ES-I3 (cell line): ENCODE results near the gene ULK2.

ENCODE experiments used
- H3K36me3 ChIP-seq: 2 replicates; pipeline ENCODE4 v1.6.1; 2013; ENCODE audit warnings: mild to moderate bottlenecking, low read length, control low read depth, moderate library complexity; ENCODE audit not compliant: insufficient read depth
- H3K4me1 ChIP-seq: 2 replicates; pipeline ENCODE4 v1.6.1; 2013; ENCODE audit warnings: mild to moderate bottlenecking, control low read depth, low read length; ENCODE audit not compliant: insufficient read depth
- H3K9ac ChIP-seq: 2 replicates; pipeline ENCODE4 v1.6.1; 2013; ENCODE audit warnings: low read depth, mild to moderate bottlenecking, low read length, moderate library complexity
- H3K9me3 ChIP-seq: 2 replicates; pipeline ENCODE4 v1.6.1; 2013; ENCODE audit warnings: mild to moderate bottlenecking, low read length, moderate library complexity; ENCODE audit not compliant: control insufficient read depth, insufficient read depth

The ULK2 gene

GRCh38 chr17:19800571-19800970, 67.2 kb downstream of the ULK2 start:
- Histone ChIP-seq H3K9me3 (no peaks in the 10 kb centered on the region; the same call in 1 of the 2 replicates), H3K9ac (no peak overlapping the region), H3K4me1 (no peaks in the 10 kb centered on the region), H3K36me3 (no peaks in the 10 kb centered on the region; the same call in 1 of the 2 replicates)

- Histone ChIP-seq H3K9me3 (no peaks in the 10 kb centered on the region; the same call in 1 of the 2 replicates), H3K9ac (no peak overlapping the region), H3K4me1 (no peaks in the 10 kb centered on the region), H3K36me3 (no peaks in the 10 kb centered on the region; the same call in 1 of the 2 replicates)
Measured at GRCh38 chr17:19799796-19800195, 67.9 kb downstream of the ULK2 start.

DNA sequence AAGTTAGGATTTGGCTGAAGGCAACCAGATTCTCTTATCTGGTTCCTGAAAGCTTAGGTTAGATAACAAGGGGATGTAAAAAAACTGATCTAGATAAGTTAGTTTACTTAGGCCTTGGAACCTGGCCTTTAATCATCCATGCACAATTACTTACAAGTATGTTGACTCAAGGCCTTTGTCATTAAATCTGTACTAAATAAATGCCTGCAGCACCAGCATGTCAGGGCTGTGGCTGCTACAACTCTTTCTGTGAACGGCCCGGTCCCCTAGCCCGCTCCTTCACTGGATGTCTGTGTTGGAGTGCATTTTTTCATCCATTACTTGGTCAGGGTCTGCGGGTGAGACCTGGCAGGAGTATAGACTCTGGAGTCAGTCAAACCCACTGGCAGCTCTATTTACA, 71.3 kb downstream of the ULK2 start:
- H3K36me3 ChIP-seq = no peaks in the 10 kb centered on the region; the same call in 1 of the 2 replicates
- H3K9ac ChIP-seq = no peak overlapping the region
- no peaks in the 10 kb centered on the region for H3K4me1 ChIP-seq
- H3K9me3 ChIP-seq = no peaks in the 10 kb centered on the region; the same call in 1 of the 2 replicates

DNA sequence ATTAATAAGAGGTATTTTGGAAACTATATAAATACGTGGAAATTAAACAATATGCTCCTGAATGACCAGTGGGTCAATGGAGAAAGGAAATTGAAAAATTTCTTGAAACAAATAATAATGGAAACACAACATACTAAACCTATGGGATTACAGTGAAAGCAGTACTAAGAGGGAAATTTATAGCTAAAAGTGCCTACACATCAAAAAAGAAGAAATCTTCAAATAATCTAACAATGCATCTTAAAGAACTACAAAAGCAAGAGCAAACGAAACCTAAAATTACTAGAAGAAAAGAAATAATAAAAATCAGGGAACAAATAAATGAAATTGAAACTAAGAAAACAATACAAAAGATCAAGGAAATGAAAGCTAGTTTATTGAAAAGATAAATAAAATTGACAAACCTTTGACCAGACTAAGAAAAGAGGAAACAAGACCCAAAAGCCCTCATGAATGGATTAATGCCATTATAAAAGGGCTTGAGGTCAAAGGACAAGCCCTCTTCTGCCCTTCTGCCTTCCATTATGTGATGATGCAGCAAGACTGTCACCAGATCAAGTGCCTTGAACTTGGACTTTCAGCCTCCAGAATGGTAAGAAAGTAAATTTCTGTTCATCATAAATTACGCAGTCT, 75.7 kb downstream of the ULK2 start:
- Histone ChIP-seq H3K36me3 (no peaks in the 10 kb centered on the region), H3K4me1 (no peaks in the 10 kb centered on the region), H3K9me3 (no peaks in the 10 kb centered on the region), H3K9ac (no peak overlapping the region)

GRCh38 chr17:19787733-19788357, 79.9 kb downstream of the ULK2 start:
- no peaks in the 10 kb centered on the region for H3K9me3 ChIP-seq
- no peak overlapping the region for H3K9ac ChIP-seq
- no peaks in the 10 kb centered on the region for H3K4me1 ChIP-seq
- no peaks in the 10 kb centered on the region for H3K36me3 ChIP-seq

DNA sequence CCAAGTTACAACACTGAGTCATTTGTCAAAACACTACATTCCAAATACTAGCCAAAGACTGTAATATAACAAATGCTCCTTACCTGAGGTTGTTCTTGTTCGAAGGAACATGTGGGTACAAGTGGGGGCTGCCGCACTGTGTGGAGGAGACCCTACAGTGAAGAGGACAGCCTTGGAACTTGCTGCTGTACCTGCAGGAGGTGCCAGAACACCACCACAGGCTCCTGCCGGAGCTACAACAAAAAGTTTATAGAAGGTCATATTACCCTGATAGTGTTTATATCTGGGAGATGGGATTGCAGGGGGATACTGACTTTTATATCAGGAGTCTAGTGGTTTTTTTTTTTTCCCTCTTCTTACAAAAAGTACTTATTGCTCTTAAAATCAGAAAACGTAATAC, 81.9 kb downstream of the ULK2 start:
- no peaks in the 10 kb centered on the region for H3K4me1 ChIP-seq
- H3K9ac ChIP-seq = no peak overlapping the region
- no peaks in the 10 kb centered on the region for H3K9me3 ChIP-seq
- H3K36me3 ChIP-seq = no peaks in the 10 kb centered on the region

- no peaks in the 10 kb centered on the region for H3K9me3 ChIP-seq
- H3K4me1 ChIP-seq = no peaks in the 10 kb centered on the region
- no peak overlapping the region for H3K9ac ChIP-seq
- H3K36me3 ChIP-seq = 0 out of 2 replicates have a peak, but pooled peaks cover 3% of the 10 kb centered on the region
Measured at GRCh38 chr17:19781488-19782458, 86.0 kb downstream of the ULK2 start.

GRCh38 chr17:19780846-19781245, 86.9 kb downstream of the ULK2 start:
- 0 out of 2 replicates have a peak, but pooled peaks cover 5% of the 10 kb centered on the region for H3K36me3 ChIP-seq
- no peaks in the 10 kb centered on the region for H3K4me1 ChIP-seq
- no peak overlapping the region for H3K9ac ChIP-seq
- H3K9me3 ChIP-seq = no peaks in the 10 kb centered on the region

DNA sequence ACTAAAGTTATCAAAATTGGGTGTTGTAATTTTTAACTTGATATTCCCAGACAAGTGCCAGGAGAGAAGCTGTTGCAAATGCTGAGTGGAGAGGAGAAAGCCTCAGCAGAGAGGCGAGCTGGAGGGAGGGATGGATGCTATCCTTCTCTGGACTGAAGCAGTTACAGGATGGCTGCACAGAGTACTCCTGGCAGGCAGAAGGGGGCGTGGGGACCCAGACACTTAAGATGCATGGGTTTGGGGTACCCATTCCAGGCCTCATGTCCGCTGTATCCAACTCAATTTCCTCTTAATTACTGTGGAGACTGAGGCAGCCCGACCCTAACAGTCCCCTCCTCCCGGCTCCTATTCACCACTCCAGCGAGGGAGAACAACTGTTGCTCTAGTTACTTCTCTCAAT, 94.2 kb downstream of the ULK2 start:
- H3K4me1 ChIP-seq = no peaks in the 10 kb centered on the region
- H3K9ac ChIP-seq = no peak overlapping the region
- H3K36me3 ChIP-seq = 0 out of 2 replicates have a peak, but pooled peaks cover 10% of the 10 kb centered on the region
- H3K9me3 ChIP-seq = no peaks in the 10 kb centered on the region

- H3K9me3 ChIP-seq = no peaks in the 10 kb centered on the region
- no peak overlapping the region for H3K9ac ChIP-seq
- H3K36me3 ChIP-seq = 0 out of 2 replicates have a peak, but pooled peaks cover 7% of the 10 kb centered on the region
- H3K4me1 ChIP-seq = no peaks in the 10 kb centered on the region
Measured at GRCh38 chr17:19771971-19772630, 95.6 kb downstream of the ULK2 start.

- H3K36me3 ChIP-seq = 0 out of 2 replicates have a peak, but pooled peaks cover 5% of the 10 kb centered on the region
- H3K9me3 ChIP-seq = no peaks in the 10 kb centered on the region
- no peaks in the 10 kb centered on the region for H3K4me1 ChIP-seq
- H3K9ac ChIP-seq = no peak overlapping the region
Measured at GRCh38 chr17:19770985-19771735, 96.6 kb downstream of the ULK2 start.

GRCh38 chr17:19769946-19770652, 97.6 kb downstream of the ULK2 start:
- Histone ChIP-seq H3K9me3 (no peaks in the 10 kb centered on the region), H3K9ac (no peak overlapping the region), H3K4me1 (no peaks in the 10 kb centered on the region), H3K36me3 (0 out of 2 replicates have a peak, but pooled peaks cover 5% of the 10 kb centered on the region)
